Dendritic cell treated with granulocyte-macrophage colony-stimulating factor and Interleukin-4, amounts not matched to agents 40 ng/mL and 50 ng/mL, for 4 days (primary cell): ENCODE results near the gene MBNL2.

Experiments
- H3K27ac Mint-ChIP-seq: one replicate; pipeline ENCODE4 v1.8.0; 2022; ENCODE audit warnings: mild to moderate bottlenecking, mixed read lengths
- H3K27me3 Mint-ChIP-seq: one replicate; pipeline ENCODE4 v1.8.0; 2022; ENCODE audit warnings: mild to moderate bottlenecking, mixed read lengths
- H3K36me3 Mint-ChIP-seq: one replicate; pipeline ENCODE4 v1.8.0; 2022; ENCODE audit warnings: low read depth, mixed read lengths
- H3K4me1 Mint-ChIP-seq: one replicate; pipeline ENCODE4 v1.8.0; 2022; ENCODE audit warnings: low read depth, mixed read lengths
- H3K4me3 Mint-ChIP-seq: one replicate; pipeline ENCODE4 v1.8.0; 2022; ENCODE audit warnings: mild to moderate bottlenecking, moderate library complexity, mixed read lengths
- H3K9me3 Mint-ChIP-seq: one replicate; pipeline ENCODE4 v1.8.0; 2022; ENCODE audit warnings: mixed read lengths
- intact Hi-C: fragments of 100-400 bp; cut with micrococcal nuclease; formaldehyde crosslinking; loops from one replicate; pipeline ENCODE4 v1.15.0; 2022

MBNL2 gene

DNA sequence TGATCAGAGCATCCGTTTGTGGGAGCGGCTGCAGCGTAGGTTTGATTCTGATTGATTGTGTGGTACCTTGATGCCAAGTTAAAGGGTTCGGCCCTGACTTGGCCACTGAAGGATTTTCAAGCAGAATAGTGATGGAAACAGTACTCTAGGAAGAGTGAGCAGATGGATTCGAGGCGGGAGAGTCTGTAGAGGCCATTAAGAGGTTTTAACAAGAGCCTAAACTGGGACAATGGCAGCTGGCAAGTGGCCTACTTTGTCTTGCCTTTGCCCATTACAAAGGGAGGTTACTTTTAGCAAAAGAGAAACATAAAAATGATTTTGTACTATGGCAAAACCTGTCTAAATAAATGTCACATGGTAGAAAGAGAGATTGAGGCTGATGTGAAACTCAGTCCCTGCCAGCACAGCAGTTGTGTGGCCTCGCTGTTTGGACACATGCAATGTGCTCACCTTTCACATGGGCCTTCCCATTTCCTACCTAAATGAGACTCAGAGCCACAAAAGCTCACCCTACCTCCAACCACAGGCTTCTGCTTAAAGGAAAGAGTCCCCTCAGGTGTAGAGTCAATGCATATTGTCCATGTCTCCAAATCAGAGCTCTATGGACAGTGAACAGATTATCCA lies 149.5 kb downstream of the MBNL2 start:
- Mint-ChIP-seq H3K4me3 (no peak overlapping the region), H3K27ac (no peak overlapping the region), H3K4me1 (peaks cover 31% of the 10 kb centered on the region), H3K36me3 (peaks cover 43% of the 10 kb centered on the region), H3K9me3 (no peaks in the 10 kb centered on the region), H3K27me3 (no peaks in the 10 kb centered on the region)
- intact Hi-C loops = no loop called here

DNA sequence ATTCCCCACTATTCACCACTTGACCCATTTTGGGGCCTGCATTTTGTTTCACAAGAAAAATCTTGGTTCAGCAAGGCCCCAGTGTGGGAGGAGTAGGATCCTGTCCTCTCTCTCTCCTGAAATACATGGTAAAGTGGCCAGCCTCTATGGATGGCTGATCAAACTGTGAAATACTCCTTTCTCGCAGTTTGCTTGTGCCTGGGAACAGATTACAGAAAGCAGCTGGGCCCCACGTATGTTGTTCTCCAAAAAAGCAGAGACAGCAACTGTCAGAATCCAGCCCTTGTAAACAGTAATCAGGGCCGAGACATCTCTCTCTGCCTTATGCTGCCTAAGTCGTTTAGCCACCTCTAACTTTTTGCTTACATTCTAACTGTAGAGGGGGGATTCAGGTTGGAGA lies 150.8 kb downstream of the MBNL2 start:
- Mint-ChIP-seq H3K27ac (peak overlapping the region; percentile 11), H3K4me3 (no peak overlapping the region), H3K27me3 (no peaks in the 10 kb centered on the region), H3K36me3 (peaks cover 41% of the 10 kb centered on the region), H3K4me1 (peaks cover 24% of the 10 kb centered on the region), H3K9me3 (no peaks in the 10 kb centered on the region)
- intact Hi-C loops = no loop called here

DNA sequence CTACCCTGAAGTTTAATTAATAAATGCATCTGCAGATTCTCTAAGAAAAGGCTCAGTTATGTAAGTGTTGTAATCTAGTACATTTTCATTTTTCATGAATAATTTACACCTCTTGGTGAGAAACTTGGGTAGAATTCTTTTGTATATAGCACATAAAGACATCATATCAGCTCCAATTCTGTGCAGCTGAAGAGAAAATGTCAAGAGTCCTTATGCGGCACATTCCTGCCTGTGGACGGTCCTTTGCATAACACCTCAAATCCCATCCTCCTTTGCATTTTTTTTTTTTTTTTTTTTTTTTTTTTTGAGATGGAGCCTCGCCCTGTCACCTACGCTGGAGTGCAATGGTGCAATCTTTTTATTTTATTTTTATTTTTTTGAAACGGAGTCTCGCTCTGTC lies 151.7 kb downstream of the MBNL2 start:
- H3K4me1 Mint-ChIP-seq = peaks cover 18% of the 10 kb centered on the region

DNA sequence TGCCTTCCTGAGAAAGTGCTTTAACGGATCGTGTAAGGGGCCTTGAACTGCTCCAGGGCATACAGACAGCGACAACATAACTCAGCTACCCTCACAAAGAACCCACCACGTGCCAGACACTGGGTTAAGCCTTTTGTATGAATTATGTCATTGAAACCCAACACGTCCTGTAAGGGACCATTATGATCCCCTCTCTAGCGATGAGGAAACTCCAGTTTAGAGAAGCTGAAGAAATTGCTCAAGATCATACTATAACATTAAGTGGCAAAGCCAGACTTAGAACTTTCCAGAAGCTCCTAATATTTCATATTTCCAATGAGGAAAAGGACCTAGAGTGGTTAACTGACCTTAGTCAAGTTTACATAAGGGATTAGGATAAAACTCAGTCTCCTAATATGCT lies 154.8 kb downstream of the MBNL2 start:
- Mint-ChIP-seq H3K36me3 (peaks cover 39% of the 10 kb centered on the region), H3K4me1 (peaks cover 39% of the 10 kb centered on the region), H3K27ac (no peak overlapping the region), H3K27me3 (no peaks in the 10 kb centered on the region), H3K9me3 (no peaks in the 10 kb centered on the region), H3K4me3 (no peak overlapping the region)
- intact Hi-C loops = no loop called here

More for the DNA sequence above, 151.7 kb downstream of the MBNL2 start:
- Mint-ChIP-seq H3K9me3 (no peaks in the 10 kb centered on the region), H3K4me3 (no peak overlapping the region), H3K27ac (no peak overlapping the region), H3K36me3 (peaks cover 39% of the 10 kb centered on the region), H3K27me3 (no peaks in the 10 kb centered on the region)
- intact Hi-C loops = no loop called here

DNA sequence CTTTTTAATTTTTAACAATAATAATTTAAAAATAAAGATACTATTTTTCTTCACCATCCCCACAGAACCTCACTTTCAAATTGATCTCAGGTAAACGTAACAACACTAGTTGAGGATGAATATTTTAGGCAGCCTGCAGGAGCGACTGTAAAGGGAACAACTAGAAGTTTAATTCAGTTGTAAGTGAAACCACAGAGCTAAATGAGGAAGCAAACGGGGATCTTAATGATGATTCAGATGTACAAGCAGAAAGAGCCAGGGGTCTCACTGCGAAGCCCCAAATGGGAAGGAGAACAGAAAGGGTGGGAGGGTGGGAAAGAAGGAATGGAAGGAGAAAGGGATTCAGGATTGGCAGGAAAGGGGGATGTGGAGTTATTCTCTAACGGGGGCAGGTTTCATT lies 157.3 kb downstream of the MBNL2 start:
- peaks cover 48% of the 10 kb centered on the region for H3K36me3 Mint-ChIP-seq
- intact Hi-C loops = no loop called here
- no peak overlapping the region for H3K4me3 Mint-ChIP-seq
- no peaks in the 10 kb centered on the region for H3K27me3 Mint-ChIP-seq
- H3K4me1 Mint-ChIP-seq = peaks cover 50% of the 10 kb centered on the region
- H3K9me3 Mint-ChIP-seq = no peaks in the 10 kb centered on the region
- H3K27ac Mint-ChIP-seq = peak overlapping the region; percentile 69

DNA sequence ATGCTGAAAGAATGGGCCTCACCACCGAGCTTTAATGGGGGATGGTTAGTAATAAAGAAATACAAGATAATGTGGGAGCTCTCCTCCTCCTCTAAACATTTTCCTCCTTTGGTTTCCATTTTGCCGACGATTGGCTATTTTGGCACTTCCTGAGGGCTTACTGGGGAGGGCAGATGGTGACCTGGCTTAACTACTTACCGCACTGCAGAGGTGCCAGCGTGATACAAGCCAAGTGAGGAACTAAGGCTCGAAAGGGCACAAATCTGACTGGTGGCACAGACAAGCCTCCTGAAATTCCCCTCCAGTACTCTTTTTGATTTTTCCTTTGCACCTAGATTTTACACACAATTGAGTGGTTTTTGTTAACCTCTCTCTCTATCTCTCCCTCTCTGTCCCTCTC lies 158.6 kb downstream of the MBNL2 start:
- no peak overlapping the region for H3K4me3 Mint-ChIP-seq
- no peaks in the 10 kb centered on the region for H3K27me3 Mint-ChIP-seq
- peak overlapping the region; percentile 69 for H3K27ac Mint-ChIP-seq
- intact Hi-C loops = no loop called here
- no peaks in the 10 kb centered on the region for H3K9me3 Mint-ChIP-seq
- peaks cover 56% of the 10 kb centered on the region for H3K4me1 Mint-ChIP-seq
- peaks cover 35% of the 10 kb centered on the region for H3K36me3 Mint-ChIP-seq

DNA sequence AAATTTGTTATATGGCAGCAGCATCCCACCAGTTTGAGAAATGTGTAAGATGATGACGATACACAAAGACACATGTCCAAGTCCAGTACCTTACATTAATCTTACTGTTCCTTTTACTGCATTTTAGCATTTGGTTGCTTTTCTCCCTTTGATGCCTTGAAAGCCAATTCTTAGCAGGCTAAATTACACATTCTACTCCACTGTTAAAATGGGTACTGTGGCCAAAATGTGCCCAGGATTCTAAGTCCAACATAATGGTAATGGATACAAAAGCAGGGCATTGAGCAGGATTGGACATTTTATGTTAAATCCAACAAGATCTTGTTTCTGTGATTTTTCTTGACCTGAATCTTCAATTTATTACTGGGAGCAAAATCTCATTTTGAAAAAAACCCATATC lies 159.1 kb downstream of the MBNL2 start:
- Mint-ChIP-seq H3K9me3 (no peaks in the 10 kb centered on the region), H3K4me1 (peaks cover 56% of the 10 kb centered on the region), H3K27me3 (no peaks in the 10 kb centered on the region), H3K27ac (peak overlapping the region; percentile 69), H3K4me3 (no peak overlapping the region), H3K36me3 (peaks cover 33% of the 10 kb centered on the region)
- intact Hi-C loops = no loop called here

DNA sequence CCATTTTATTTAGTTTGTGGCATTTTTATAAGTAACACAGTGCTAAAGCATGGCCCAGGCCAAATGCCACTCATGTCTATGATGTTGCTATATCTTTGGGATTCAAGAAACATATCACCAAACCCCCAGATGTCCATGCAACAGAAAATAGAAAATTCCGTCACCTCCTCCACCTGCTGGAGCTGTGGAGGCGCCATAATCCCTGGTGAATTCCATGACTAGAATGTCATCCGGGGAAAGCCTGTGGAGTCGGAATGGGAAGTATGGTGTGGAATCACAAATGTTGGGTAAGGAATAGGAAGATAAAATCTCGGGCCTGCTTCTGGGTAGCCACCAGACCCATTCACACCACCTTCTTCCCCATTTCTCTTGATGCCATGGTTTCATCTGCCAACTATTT lies 160.1 kb downstream of the MBNL2 start:
- Mint-ChIP-seq H3K4me1 (peaks cover 67% of the 10 kb centered on the region), H3K27ac (no peak overlapping the region), H3K4me3 (no peak overlapping the region), H3K36me3 (peaks cover 25% of the 10 kb centered on the region), H3K9me3 (no peaks in the 10 kb centered on the region), H3K27me3 (no peaks in the 10 kb centered on the region)
- intact Hi-C loops = no loop called here

DNA sequence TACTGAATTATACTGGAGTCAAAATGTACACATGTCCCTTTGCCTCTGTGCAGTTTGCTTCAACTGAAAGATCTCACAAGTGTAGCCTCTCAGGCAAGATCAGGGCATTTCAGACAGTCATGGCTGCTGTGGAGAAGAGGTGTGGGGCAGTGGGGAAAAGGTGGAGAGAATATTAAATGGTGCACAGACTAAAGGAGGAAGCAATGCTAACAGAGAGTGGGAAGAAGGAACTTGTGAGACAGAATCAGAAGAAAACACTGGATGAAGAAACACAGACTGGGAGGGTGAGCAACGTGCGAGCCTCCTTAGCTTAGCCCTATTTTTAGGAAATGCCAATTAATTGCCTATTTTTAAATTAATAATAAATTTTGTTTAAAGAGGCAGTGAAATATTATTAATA lies 162.2 kb downstream of the MBNL2 start:
- Mint-ChIP-seq H3K36me3 (peaks cover 25% of the 10 kb centered on the region), H3K27me3 (no peaks in the 10 kb centered on the region), H3K9me3 (no peaks in the 10 kb centered on the region), H3K27ac (peak overlapping the region; percentile 99), H3K4me3 (peak overlapping the region; percentile 35), H3K4me1 (peaks cover 77% of the 10 kb centered on the region)
- intact Hi-C loops = no loop called here

DNA sequence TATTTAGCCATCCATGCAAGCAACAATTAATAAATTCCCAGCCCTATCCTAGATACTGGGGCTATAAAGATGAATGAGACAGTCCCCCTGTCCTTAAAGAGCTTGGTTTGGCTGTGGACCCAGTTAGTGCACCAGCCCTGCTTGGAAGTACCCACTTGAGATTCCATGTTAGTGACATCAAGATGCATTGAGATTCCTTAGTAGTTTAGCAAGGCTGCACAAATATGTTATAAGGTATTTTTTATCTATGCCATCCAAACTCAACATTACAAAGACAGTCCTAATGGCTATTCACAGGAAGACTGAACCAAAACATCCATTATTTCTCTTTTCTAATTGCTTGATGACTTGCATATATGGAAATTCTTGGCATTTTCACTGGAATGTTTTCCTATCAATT lies 163.0 kb downstream of the MBNL2 start:
- Mint-ChIP-seq H3K36me3 (peaks cover 25% of the 10 kb centered on the region), H3K27ac (peak overlapping the region; percentile 99), H3K9me3 (no peaks in the 10 kb centered on the region), H3K4me1 (peaks cover 75% of the 10 kb centered on the region), H3K4me3 (no peak overlapping the region), H3K27me3 (no peaks in the 10 kb centered on the region)
- intact Hi-C loops = no loop called here

DNA sequence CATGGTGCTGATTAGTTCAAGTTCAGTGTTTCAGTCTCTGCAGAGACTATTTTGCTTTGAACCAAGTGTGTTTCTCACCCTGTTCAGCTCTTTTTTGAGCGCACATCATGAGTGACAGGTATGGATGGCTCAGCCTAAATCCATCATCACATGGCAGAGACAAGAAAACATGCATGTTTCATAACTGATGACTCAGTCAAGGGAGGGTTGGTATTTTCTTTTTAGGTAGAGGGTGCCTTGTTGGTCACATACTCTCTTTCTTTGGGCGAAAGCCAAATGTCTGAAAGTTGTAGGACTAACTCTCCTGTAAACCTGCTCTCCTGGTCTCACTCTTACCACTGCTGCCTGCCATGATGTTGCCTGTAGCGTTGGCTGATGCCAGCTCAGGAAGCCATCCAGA lies 163.7 kb downstream of the MBNL2 start:
- Mint-ChIP-seq H3K27me3 (no peaks in the 10 kb centered on the region), H3K27ac (peak overlapping the region; percentile 99), H3K4me1 (peaks cover 67% of the 10 kb centered on the region), H3K36me3 (peaks cover 22% of the 10 kb centered on the region), H3K9me3 (no peaks in the 10 kb centered on the region), H3K4me3 (no peak overlapping the region)
- intact Hi-C loops = no loop called here

DNA sequence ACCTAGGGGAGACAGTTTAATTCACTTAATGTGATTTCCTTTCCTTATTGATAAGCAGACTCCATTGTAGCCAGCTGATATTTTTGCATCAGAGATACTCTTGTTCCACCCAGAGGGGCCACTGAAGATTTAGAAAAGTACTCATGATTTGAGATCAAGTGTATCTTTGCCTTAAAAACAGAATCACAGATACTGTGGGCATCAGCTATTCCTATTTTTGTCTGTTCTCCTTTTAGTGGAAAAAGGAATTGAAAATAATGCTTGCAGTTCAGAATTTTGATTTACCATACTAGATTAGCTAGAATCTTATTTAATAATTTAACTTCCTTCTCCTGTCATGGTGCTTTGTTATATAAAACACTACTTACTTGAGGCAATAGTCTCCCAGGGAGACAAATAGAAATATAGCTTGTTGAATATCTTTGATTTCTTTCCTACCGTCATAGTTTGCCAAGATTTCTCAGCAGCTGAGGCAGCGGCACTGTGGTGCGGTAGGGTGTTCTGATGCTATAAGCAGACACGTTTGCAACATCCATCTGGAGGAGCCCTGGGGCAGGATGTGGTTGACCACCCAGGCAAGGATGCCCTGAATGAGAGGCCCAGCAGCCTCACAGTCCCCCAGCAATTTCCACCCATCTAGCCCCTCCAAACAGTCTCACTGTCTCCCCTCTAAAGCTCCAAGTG lies 164.8 kb downstream of the MBNL2 start:
- intact Hi-C loops = loop anchor here (1.0 kb wide), 1 partner anchor 46 kb away; no protein-coding TSS in a partner anchor
- Mint-ChIP-seq H3K4me1 (peaks cover 64% of the 10 kb centered on the region), H3K9me3 (no peaks in the 10 kb centered on the region), H3K27ac (peak overlapping the region; percentile 99), H3K36me3 (peaks cover 18% of the 10 kb centered on the region), H3K27me3 (no peaks in the 10 kb centered on the region), H3K4me3 (peak overlapping the region; percentile 59)

DNA sequence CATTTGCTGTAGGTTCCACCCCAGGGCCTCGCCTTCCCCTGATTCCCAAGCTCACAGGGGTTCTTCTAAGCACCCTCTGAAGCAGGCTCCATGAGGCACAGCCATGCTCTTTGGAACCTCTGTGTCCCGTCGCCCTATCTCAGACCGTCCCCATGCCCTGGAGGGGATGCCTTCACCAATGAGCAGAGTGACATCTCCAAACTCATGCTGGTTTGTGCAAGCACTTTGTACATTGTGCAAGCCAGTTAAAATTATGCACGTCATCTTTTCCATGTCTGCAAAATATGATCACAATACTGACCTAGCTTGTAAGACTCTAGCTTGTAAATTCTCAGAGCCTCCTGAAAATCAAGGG lies 165.3 kb downstream of the MBNL2 start:
- H3K36me3 Mint-ChIP-seq = peaks cover 13% of the 10 kb centered on the region
- intact Hi-C loops = loop anchor here (1.0 kb wide), 1 partner anchor 46 kb away; no protein-coding TSS in a partner anchor
- H3K4me3 Mint-ChIP-seq = peak overlapping the region; percentile 59
- peak overlapping the region; percentile 99 for H3K27ac Mint-ChIP-seq
- peaks cover 64% of the 10 kb centered on the region for H3K4me1 Mint-ChIP-seq
- H3K27me3 Mint-ChIP-seq = no peaks in the 10 kb centered on the region
- no peaks in the 10 kb centered on the region for H3K9me3 Mint-ChIP-seq

DNA sequence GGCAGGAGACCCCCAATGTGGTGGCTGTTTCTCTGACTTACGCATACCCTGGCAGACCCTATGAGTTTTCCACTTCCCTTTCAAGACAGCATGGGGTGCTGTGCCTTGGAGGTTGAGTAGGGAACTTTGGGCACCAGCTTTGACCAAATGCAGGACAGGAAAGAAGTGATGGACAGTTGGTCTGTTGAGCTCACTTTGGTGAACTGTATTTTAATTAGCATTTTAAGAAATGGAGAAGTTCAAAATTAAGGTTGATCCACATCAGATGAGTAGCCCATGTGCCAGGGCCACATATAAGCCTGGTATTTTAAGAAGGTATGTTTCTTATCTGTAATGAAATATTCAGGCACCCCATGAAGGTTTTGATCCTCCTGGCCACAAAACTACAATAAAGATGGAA lies 165.8 kb downstream of the MBNL2 start:
- intact Hi-C loops = loop anchor here (1.0 kb wide), 1 partner anchor 45 kb away; no protein-coding TSS in a partner anchor
- Mint-ChIP-seq H3K27ac (peak overlapping the region; percentile 99), H3K9me3 (no peaks in the 10 kb centered on the region), H3K36me3 (peaks cover 9% of the 10 kb centered on the region), H3K4me1 (peaks cover 59% of the 10 kb centered on the region), H3K27me3 (no peaks in the 10 kb centered on the region), H3K4me3 (no peak overlapping the region)

DNA sequence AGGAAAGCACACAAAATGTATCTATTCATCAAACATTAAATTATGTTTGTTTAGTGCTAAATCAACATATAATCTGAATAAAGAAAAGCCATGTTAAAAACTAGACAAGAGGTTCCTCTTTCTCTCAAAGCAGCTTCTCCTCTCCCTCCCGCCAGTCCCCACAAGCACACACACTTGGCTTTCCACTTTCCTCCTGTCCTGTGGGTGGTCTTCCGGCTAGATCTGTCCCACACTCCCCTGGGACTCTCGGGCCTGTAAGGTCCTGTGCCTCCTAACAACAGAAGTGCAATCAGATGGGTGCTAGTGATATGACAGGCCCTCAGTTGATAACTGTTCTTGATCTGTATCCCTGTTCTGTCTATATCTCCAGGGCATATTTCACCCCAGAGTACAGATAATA lies 166.2 kb downstream of the MBNL2 start:
- Mint-ChIP-seq H3K4me1 (peaks cover 56% of the 10 kb centered on the region), H3K9me3 (no peaks in the 10 kb centered on the region), H3K36me3 (peaks cover 6% of the 10 kb centered on the region), H3K4me3 (no peak overlapping the region), H3K27ac (peak overlapping the region; percentile 99), H3K27me3 (no peaks in the 10 kb centered on the region)
- intact Hi-C loops = no loop called here
